Gastrocnemius medialis (tissue), 4 donors: ENCODE data around the gene NGB.

Experiments
- CTCF ChIP-seq, 5 experiments: fragments of 450-650 bp in 3 of 5; fragments of 200-600 bp in 2 of 5; sonication (generic) in 2 of 5; IDR thresholded peaks in 4 of 5; conservative IDR thresholded peaks in 1 of 5; 1 replicate in 4 of 5; 2 replicates in 1 of 5; pipeline ENCODE4 v1.5.1; 2016 to 2019; ENCODE audit warnings: antibody characterized with exemption in 5 of 5, mild to moderate bottlenecking in 3 of 5, moderate library complexity in 3 of 5
- POLR2A ChIP-seq, 2 donors: fragments of 450-650 bp; IDR thresholded peaks; one replicate each; pipeline ENCODE4 v1.6.1; 2017; ENCODE audit warnings: antibody characterized with exemption in 2 of 2, mild to moderate bottlenecking in 2 of 2, moderate library complexity in 2 of 2

GRCh38 chr14:77225892-77226557 is 45.0 kb downstream of the NGB start:
- TF ChIP-seq POLR2A (IDR thresholded peaks at IDR 0.05) (no peak), CTCF (IDR thresholded peaks at IDR 0.05 in 4 of 5, conservative IDR thresholded peaks at IDR 0.05 in 1 of 5) (no peak)
